Testis (tissue), 3 donors: Measurements from ENCODE around the gene SAT1. TPM values are rescaled to one million over a fixed set of nuclear protein-coding genes. Genes with fewer than 3 reads are reported as not detected.
"Not testable (repeated sequence)": the region's sequence is repeated elsewhere in the genome, so short reads cannot be mapped to it uniquely, and the experiment has no call there.

ENCODE experiments used
- DNase-seq: peaks from one replicate; pipeline ENCODE4 v3.0.0-alpha.2; 2019
- H3K27ac ChIP-seq, 2 donors: fragments of 200-600 bp; sonication (generic); one replicate each; pipeline ENCODE4 v1.5.1; 2019
- H3K27me3 ChIP-seq: fragments of 200-600 bp; sonication (generic); one replicate; pipeline ENCODE4 v1.5.1; 2019
- H3K36me3 ChIP-seq: fragments of 200-600 bp; sonication (generic); one replicate; pipeline ENCODE4 v1.5.1; 2017; ENCODE audit warnings: low read depth; ENCODE audit errors: missing control alignments
- H3K4me1 ChIP-seq: fragments of 200-600 bp; sonication (generic); one replicate; pipeline ENCODE4 v1.5.1; 2019
- H3K4me3 ChIP-seq, 2 donors: fragments of 200-600 bp; sonication (generic); one replicate each; pipeline ENCODE4 v1.5.1; 2017 to 2019
- H3K9me3 ChIP-seq: fragments of 200-600 bp; sonication (generic); one replicate; pipeline ENCODE4 v1.5.1; 2017
- POLR2A ChIP-seq: fragments of 450-650 bp; IDR thresholded peaks from one replicate; pipeline ENCODE4 v1.6.1; 2017; ENCODE audit warnings: antibody characterized with exemption, mild to moderate bottlenecking, moderate library complexity
- WGBS, 2 donors: methylation state at CpG; one replicate each; pipeline ENCODE4 v1.1.5; 2018; 5-methylcytosine and 5-hydroxymethylcytosine counted together
- intact Hi-C: fragments of 100-400 bp; cut with DNase I; formaldehyde crosslinking; loops from one replicate; pipeline ENCODE4 v1.15.1; 2023; ENCODE audit warnings: low total_unique reads
- polyA plus RNA-seq: library from polyadenylated mRNA; stranded (reverse); fragments of 350-450 nt; fragmentation: Illumina TruSeq; extraction: RNeasy Lipid Tissue Mini Kit (QIAGEN cat#74804); gene quantifications from one replicate; pipeline ENCODE4 v1.2.3, GENCODE V29; 2014; ENCODE audit warnings: low read depth, low replicate concordance; ENCODE audit not compliant: insufficient read depth
- total RNA-seq, 2 donors: library from RNA; depleted of rRNA; stranded (reverse); fragments of >200 nt; gene quantifications; one replicate each; pipeline ENCODE4 v1.2.3, GENCODE V29; 2016
- TF ChIP-seq, protein P1 (sequence below), 3 experiments: fragments of 450-650 bp in 2 of 3; fragments of 200-600 bp in 1 of 3; sonication (generic) in 1 of 3; IDR thresholded peaks; one replicate each; pipeline ENCODE4 v1.5.1; 2016 to 2019; ENCODE audit warnings: antibody characterized with exemption in 3 of 3, mild to moderate bottlenecking in 2 of 3, moderate library complexity in 1 of 3

Gene SAT1
- total and polyA plus RNA-seq, 3 donors from 2014 or later: 258 to 459 (median 299) TPM

DNA sequence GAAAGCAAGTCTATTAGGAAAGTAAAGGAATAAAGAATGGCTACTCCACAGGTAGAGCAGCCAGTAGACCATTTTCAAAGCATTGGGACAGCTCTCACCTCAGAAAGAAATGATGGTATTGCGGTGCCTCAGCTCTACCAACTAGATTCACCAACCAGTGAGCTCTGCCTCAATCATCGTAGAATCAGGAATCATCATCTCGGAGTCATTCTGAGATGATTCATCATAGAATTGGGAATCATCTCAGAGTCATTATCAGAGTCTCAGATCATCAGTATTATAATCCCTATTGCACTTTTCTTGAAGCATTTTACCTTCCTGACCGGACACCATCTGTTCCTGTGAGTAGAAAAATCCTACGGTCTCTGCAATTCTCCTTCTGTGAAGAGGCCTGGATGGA is 17.5 kb upstream of the SAT1 start:
- no peaks in the 10 kb centered on the region for H3K4me1 ChIP-seq
- no peak overlapping the region for H3K27ac ChIP-seq
- H3K27me3 ChIP-seq: no peaks in the 10 kb centered on the region
- intact Hi-C loops: no loop called here
- no peaks in the 10 kb centered on the region for H3K36me3 ChIP-seq
- 52 to 92% methylated on average over 5 of the region's 5 CpGs for WGBS, 2 donors
- H3K4me3 ChIP-seq: no peak overlapping the region
- no peaks in the 10 kb centered on the region for H3K9me3 ChIP-seq
- DNase-seq: no peak
- TF ChIP-seq, protein P1, sequence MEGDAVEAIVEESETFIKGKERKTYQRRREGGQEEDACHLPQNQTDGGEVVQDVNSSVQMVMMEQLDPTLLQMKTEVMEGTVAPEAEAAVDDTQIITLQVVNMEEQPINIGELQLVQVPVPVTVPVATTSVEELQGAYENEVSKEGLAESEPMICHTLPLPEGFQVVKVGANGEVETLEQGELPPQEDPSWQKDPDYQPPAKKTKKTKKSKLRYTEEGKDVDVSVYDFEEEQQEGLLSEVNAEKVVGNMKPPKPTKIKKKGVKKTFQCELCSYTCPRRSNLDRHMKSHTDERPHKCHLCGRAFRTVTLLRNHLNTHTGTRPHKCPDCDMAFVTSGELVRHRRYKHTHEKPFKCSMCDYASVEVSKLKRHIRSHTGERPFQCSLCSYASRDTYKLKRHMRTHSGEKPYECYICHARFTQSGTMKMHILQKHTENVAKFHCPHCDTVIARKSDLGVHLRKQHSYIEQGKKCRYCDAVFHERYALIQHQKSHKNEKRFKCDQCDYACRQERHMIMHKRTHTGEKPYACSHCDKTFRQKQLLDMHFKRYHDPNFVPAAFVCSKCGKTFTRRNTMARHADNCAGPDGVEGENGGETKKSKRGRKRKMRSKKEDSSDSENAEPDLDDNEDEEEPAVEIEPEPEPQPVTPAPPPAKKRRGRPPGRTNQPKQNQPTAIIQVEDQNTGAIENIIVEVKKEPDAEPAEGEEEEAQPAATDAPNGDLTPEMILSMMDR (IDR thresholded peaks at IDR 0.05): no peak
- no peak for TF ChIP-seq POLR2A

DNA sequence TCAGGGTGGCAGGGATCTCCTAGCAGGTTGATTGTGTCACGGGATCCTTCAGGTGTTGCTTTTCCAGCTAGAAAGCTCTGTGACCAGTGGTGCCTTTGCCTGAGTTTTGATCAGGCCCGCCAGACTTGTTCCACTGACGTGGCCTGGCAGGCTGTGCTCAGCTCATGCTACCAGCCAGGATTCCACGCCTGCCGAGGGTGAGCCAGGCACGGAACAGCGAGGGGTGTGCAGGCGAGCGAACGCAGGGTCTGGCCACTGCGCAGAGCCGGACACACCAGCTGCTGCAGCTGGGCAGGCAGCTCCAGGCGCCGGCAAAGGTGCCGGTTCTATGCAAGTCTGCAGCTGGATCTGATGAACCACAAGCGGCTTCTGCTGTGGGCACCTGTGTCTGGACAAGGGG is 17.1 kb upstream of the SAT1 start:
- no peak overlapping the region for H3K27ac ChIP-seq
- H3K4me3 ChIP-seq: no peak overlapping the region
- intact Hi-C loops: no loop called here
- no peaks in the 10 kb centered on the region for H3K27me3 ChIP-seq
- no peaks in the 10 kb centered on the region for H3K9me3 ChIP-seq
- no peak for TF ChIP-seq POLR2A
- TF ChIP-seq, protein P1 (IDR thresholded peaks at IDR 0.05): no peak
- no peaks in the 10 kb centered on the region for H3K36me3 ChIP-seq
- DNase-seq: no peak
- H3K4me1 ChIP-seq: no peaks in the 10 kb centered on the region
- WGBS, 2 donors: 17 to 80% methylated on average over 1 to 2 of the region's 16 CpGs

DNA sequence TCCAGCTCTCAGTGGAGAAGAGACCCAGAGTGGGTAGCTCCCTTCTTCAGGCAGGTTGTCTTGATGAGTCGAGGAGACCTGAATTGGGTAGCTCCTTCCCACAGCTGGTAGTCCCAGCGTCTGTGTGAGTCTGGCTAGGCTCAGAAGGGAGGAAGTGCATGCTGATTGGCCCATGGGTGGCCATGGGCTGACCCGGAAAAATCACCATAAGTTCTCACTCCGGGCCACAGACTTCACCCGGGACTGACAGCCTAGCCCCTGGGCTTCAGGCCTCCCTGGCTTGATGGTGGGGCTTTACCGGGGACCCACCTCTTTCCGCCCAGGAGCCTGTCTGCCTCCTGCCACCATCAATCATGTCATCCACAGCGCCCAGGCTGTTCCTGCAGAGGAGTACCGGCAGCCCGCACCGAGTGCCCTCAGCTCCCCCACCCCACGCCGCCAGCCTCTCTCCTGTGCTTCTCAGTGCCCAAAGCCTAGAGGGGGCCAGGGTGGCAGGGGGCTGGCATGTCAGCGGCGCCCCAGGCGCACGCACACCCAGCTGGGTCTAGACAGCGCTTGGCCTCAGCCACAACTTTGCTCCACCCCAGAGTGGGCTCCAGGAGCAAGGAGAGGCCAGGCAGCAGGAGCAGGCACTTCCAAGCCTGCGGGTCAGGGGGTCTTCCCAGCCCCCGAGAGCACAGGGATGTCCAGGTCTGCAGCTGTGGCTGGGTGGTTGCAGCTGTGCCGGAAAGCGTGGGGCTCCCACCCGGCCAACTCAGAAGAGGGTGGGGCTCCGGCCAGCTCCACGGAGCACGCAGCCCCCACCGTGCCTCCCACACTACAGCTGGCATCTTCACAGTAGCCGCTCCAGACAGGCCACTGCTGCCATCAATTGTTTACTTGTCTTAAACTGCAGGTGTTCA is 16.1 kb upstream of the SAT1 start:
- intact Hi-C loops: no loop called here
- H3K27me3 ChIP-seq: no peaks in the 10 kb centered on the region
- WGBS, 2 donors: 0 to 51% methylated on average over 1 to 18 of the region's 28 CpGs
- no peak overlapping the region for H3K4me3 ChIP-seq
- H3K36me3 ChIP-seq: no peaks in the 10 kb centered on the region
- no peaks in the 10 kb centered on the region for H3K9me3 ChIP-seq
- no peaks in the 10 kb centered on the region for H3K4me1 ChIP-seq
- TF ChIP-seq, protein P1 (IDR thresholded peaks at IDR 0.05): no peak
- TF ChIP-seq POLR2A: no peak
- H3K27ac ChIP-seq: no peak overlapping the region
- no peak for DNase-seq

DNA sequence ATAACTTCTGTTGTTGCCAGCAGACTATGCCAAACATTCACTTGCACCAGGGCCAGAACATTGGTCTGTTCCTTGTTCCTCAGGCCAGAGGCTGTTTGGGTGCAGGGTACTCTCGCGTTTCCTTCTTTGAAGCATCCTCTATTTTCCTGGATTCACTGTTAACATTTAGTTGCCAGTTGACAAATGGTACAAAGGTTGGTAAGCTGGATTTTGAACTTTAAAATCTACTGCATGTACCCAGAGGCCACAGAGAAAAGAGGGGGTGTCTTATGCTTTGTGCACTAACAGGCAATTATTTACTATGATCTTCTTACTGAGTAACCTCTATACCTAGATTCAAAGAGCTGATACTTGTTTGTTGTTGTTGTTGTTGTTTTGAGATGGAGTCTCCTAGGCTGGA is 12.8 kb upstream of the SAT1 start:
- intact Hi-C loops: no loop called here
- 88 to 94% methylated on average over 2 of the region's 2 CpGs for WGBS, 2 donors
- no peak overlapping the region for H3K27ac ChIP-seq
- DNase-seq: no peak
- H3K4me1 ChIP-seq: no peaks in the 10 kb centered on the region
- no peak for TF ChIP-seq POLR2A
- TF ChIP-seq, protein P1 (IDR thresholded peaks at IDR 0.05): no peak
- H3K4me3 ChIP-seq: no peak overlapping the region
- no peaks in the 10 kb centered on the region for H3K27me3 ChIP-seq
- H3K36me3 ChIP-seq: no peaks in the 10 kb centered on the region
- no peaks in the 10 kb centered on the region for H3K9me3 ChIP-seq

DNA sequence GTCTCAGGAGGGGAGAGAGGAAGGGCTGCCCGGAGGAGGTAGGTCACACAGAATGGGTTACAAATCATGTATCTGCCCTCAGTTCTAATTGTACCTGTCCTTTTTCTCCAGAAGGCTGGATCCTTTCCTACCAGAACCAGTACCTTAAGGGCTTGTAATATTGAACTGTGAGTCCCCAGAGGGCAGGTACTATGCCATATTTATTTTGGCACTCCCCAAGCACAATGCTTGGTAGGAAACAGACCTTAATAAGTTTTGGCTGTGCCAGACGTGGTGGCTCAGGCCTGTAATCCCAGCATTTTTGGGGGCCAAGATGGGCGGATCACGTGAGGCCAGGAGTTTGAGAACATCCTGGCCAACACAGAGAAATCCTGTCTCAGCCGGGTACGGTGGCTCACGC is 11.9 kb upstream of the SAT1 start:
- H3K4me3 ChIP-seq, DNase-seq, H3K27ac ChIP-seq, H3K36me3 ChIP-seq, H3K9me3 ChIP-seq, H3K4me1 ChIP-seq, H3K27me3 ChIP-seq, intact Hi-C loops: not testable (repeated sequence)
- 71 to 95% methylated on average over 1 to 5 of the region's 7 CpGs for WGBS, 2 donors
